Sigmoid colon (tissue), 7 donors: ENCODE data around the gene NDUFV3. TPM values are rescaled to one million over a fixed set of nuclear protein-coding genes. Genes with fewer than 3 reads are reported as not detected.
"Not testable (repeated sequence)": the region's sequence is repeated elsewhere in the genome, so short reads cannot be mapped to it uniquely, and the experiment has no call there.

Experiments used
- DNase-seq: peaks from one replicate; pipeline ENCODE4 v3.0.0-alpha.2; 2019
- H3K27ac ChIP-seq, 4 donors: fragments of 200-600 bp; sonication (generic); one replicate each; pipeline ENCODE4 v1.5.1; 2016 to 2019; ENCODE audit warnings: mild to moderate bottlenecking in 1 of 4
- H3K27me3 ChIP-seq, 3 donors: fragments of 200-600 bp; sonication (generic); one replicate each; pipeline ENCODE4 v1.5.1; 2019; ENCODE audit warnings: mild to moderate bottlenecking in 1 of 3
- H3K36me3 ChIP-seq, 4 donors: fragments of 200-600 bp; sonication (generic); one replicate each; pipeline ENCODE4 v1.5.1; 2016 to 2019
- H3K4me1 ChIP-seq, 4 donors: fragments of 200-600 bp; sonication (generic); one replicate each; pipeline ENCODE4 v1.5.1; 2017 to 2019
- H3K4me3 ChIP-seq, 4 donors: fragments of 200-600 bp; sonication (generic); one replicate each; pipeline ENCODE4 v1.5.1; 2017 to 2019; ENCODE audit warnings: mild to moderate bottlenecking in 2 of 4, moderate library complexity in 1 of 4
- H3K9me3 ChIP-seq, 4 donors: fragments of 200-600 bp in 3 of 4; sonication (generic) in 3 of 4; one replicate each; pipeline versions ENCODE4 v1.5.1 to v1.6.1; 2013 to 2019
- CTCF ChIP-seq, 4 experiments: fragments of 450-650 bp in 3 of 4; fragments of 200-600 bp in 1 of 4; IDR thresholded peaks; one replicate each; pipeline ENCODE4 v1.5.1; 2016 to 2019; ENCODE audit warnings: antibody characterized with exemption in 4 of 4, mild to moderate bottlenecking in 3 of 4, moderate library complexity in 2 of 4
- EP300 ChIP-seq, 4 donors: sonication (generic); formaldehyde crosslinking; IDR thresholded peaks; one replicate each; pipeline ENCODE4 v1.6.1; 2017; ENCODE audit warnings: antibody characterized with exemption in 4 of 4
- POLR2A ChIP-seq, 2 donors: fragments of 450-650 bp; IDR thresholded peaks; one replicate each; pipeline ENCODE4 v1.6.1; 2016; ENCODE audit warnings: antibody characterized with exemption in 2 of 2, mild to moderate bottlenecking in 2 of 2, moderate library complexity in 2 of 2
- POLR2AphosphoS5 ChIP-seq, 4 donors: sonication (generic); formaldehyde crosslinking; IDR thresholded peaks; one replicate each; pipeline ENCODE4 v1.6.1; 2017; ENCODE audit warnings: antibody characterized with exemption in 4 of 4
- WGBS, 2 donors: extraction: QIAGEN DNeasy Blood & Tissue Kit; methylation state at CpG; one replicate each; pipeline ENCODE4 v1.1.7; 2013; 5-methylcytosine and 5-hydroxymethylcytosine counted together
- intact Hi-C: fragments of 100-400 bp; cut with DNase I; formaldehyde crosslinking; loops from one replicate; pipeline ENCODE4 v1.15.1; 2023
- polyA plus RNA-seq, 3 donors: library from polyadenylated mRNA; stranded (reverse); fragments of 200-250 nt; gene quantifications; one replicate each; pipeline ENCODE4 v1.2.3, GENCODE V29; 2013
- total RNA-seq, 4 donors: library from RNA; depleted of rRNA; stranded (reverse); fragments of >200 nt; gene quantifications; one replicate each; pipeline ENCODE4 v1.1.0, GENCODE V29; 2016
- donor health status: healthy with polysubstance abuse.
- donor health status: Bipolar disorder and iron deficiency.
- donor health status: healthy.

The NDUFV3 gene
- total and polyA plus RNA-seq, 7 donors, result 15.0 to 67.6 (median 53.5) TPM

GRCh38 chr21:42847051-42847707 is 45.9 kb upstream of the NDUFV3 start:
- Histone ChIP-seq H3K4me1 (peaks cover 0 to 17% (median 0%) of the 10 kb centered on the region in 4 donors), H3K36me3 (peaks cover 5 to 74% (median 24%) of the 10 kb centered on the region in 4 donors), H3K27me3 (no peaks in the 10 kb centered on the region), H3K4me3 (no peak overlapping the region), H3K9me3 (no peaks in the 10 kb centered on the region), H3K27ac (no peak overlapping the region)
- 86 to 90% methylated on average over 18 of the region's 18 CpGs for WGBS, 2 donors
- peak; percentile 55 for DNase-seq
- TF ChIP-seq POLR2A (IDR thresholded peaks at IDR 0.05) (no peak), CTCF (IDR thresholded peaks at IDR 0.05) (no peak), EP300 (IDR thresholded peaks at IDR 0.05) (no peak), POLR2AphosphoS5 (IDR thresholded peaks at IDR 0.05) (no peak)
- intact Hi-C loops, result no loop called here

GRCh38 chr21:42847726-42848125 is 45.4 kb upstream of the NDUFV3 start:
- H3K9me3 ChIP-seq, result no peaks in the 10 kb centered on the region
- no peak overlapping the region for H3K27ac ChIP-seq
- peaks cover 5 to 74% (median 23%) of the 10 kb centered on the region in 4 donors for H3K36me3 ChIP-seq
- TF ChIP-seq POLR2AphosphoS5 (IDR thresholded peaks at IDR 0.05), result no peak
- TF ChIP-seq CTCF (IDR thresholded peaks at IDR 0.05), result no peak
- TF ChIP-seq EP300 (IDR thresholded peaks at IDR 0.05), result no peak
- no peak for TF ChIP-seq POLR2A (IDR thresholded peaks at IDR 0.05)
- H3K27me3 ChIP-seq, result no peaks in the 10 kb centered on the region
- no peak overlapping the region for H3K4me3 ChIP-seq
- intact Hi-C loops, result no loop called here
- WGBS, 2 donors, result 96 to 97% methylated on average over 4 of the region's 4 CpGs
- peaks cover 0 to 17% (median 0%) of the 10 kb centered on the region in 4 donors for H3K4me1 ChIP-seq
- DNase-seq, result peak; percentile 28

- DNase-seq, result not testable (repeated sequence)
Observed at GRCh38 chr21:42848144-42848931, 44.8 kb upstream of the NDUFV3 start.

GRCh38 chr21:42848932-42849758 is 44.0 kb upstream of the NDUFV3 start:
- no peak overlapping the region for H3K27ac ChIP-seq
- H3K36me3 ChIP-seq, result peaks cover 5 to 84% (median 32%) of the 10 kb centered on the region in 4 donors
- no peaks in the 10 kb centered on the region for H3K27me3 ChIP-seq
- TF ChIP-seq CTCF (IDR thresholded peaks at IDR 0.05) (no peak), POLR2A (IDR thresholded peaks at IDR 0.05) (no peak), EP300 (IDR thresholded peaks at IDR 0.05) (no peak), POLR2AphosphoS5 (IDR thresholded peaks at IDR 0.05) (no peak)
- peaks cover 0 to 17% (median 0%) of the 10 kb centered on the region in 4 donors for H3K4me1 ChIP-seq
- no peak overlapping the region for H3K4me3 ChIP-seq
- 92 to 96% methylated on average over 54 of the region's 54 CpGs for WGBS, 2 donors
- intact Hi-C loops, result no loop called here
- H3K9me3 ChIP-seq, result no peaks in the 10 kb centered on the region
- no peak for DNase-seq

More at GRCh38 chr21:42848144-42848931, 44.8 kb upstream of the NDUFV3 start:
- H3K4me3 ChIP-seq, intact Hi-C loops, H3K9me3 ChIP-seq, H3K27me3 ChIP-seq, H3K27ac ChIP-seq: not testable (repeated sequence)
- Histone ChIP-seq H3K36me3 (peaks cover 5 to 76% (median 24%) of the 10 kb centered on the region in 4 donors), H3K4me1 (peaks cover 0 to 17% (median 0%) of the 10 kb centered on the region in 4 donors)
- 97 to 98% methylated on average over 95 of the region's 95 CpGs for WGBS, 2 donors
